A549 (cell line): Measurements from ENCODE around the gene CLIP1. TPM values are rescaled to one million over a fixed set of nuclear protein-coding genes. Genes with fewer than 3 reads are reported as not detected.

Experiments
- ATAC-seq, 2 experiments: fragments of 200-7000 bp in 1 of 2; fragments of >200 bp in 1 of 2; cut with Nextera tagmentation in 1 of 2; cut with Tn5 transposase in 1 of 2; 3 replicates each; pipeline versions ENCODE4 v1.8.0 to v1.9.1; 2018 to 2020; ENCODE audit warnings: mild to moderate bottlenecking in 1 of 2, moderate library complexity in 1 of 2
- CTCF ChIA-PET: fragments of 300-600 bp; sonication (Branson Sonifier 250); formaldehyde crosslinking; extraction: SDS; loops from one replicate; lab custom pipeline; 2021; ENCODE audit warnings: antibody characterized with exemption, inconsistent platforms; lab: Yijun Ruan, JAX
- POLR2A ChIA-PET: fragments of 350-600 bp; formaldehyde crosslinking; extraction: SDS; loops from one replicate; lab custom pipeline; 2021; ENCODE audit warnings: antibody characterized with exemption, inconsistent platforms; lab: Yijun Ruan, JAX
- DNase-seq, 2 experiments: peaks; one replicate each; pipeline versions ENCODE4 v3.0.0 to v3.0.0-alpha.2; 2011 to 2016; ENCODE audit warnings: low read depth in 1 of 2, low spot score in 1 of 2
- FAIRE-seq: peaks from 2 replicates; lab custom pipeline; 2011; peaks lifted over from hg19 to GRCh38; lab: Jason Lieb, UNC
- H3K27ac ChIP-seq, 2 experiments: fragments of >200 bp; sonication (Bioruptor Twin); formaldehyde crosslinking; 3 replicates each; pipeline ENCODE4 v1.5.1; 2016 to 2017
- H3K4me1 ChIP-seq: fragments of >200 bp; sonication (Bioruptor Twin); formaldehyde crosslinking; 3 replicates; pipeline ENCODE4 v1.6.1; 2016
- H3K4me2 ChIP-seq: fragments of >200 bp; sonication (Bioruptor Twin); formaldehyde crosslinking; 3 replicates; pipeline ENCODE4 v1.6.1; 2016
- H3K4me3 ChIP-seq: fragments of >200 bp; sonication (Bioruptor Twin); formaldehyde crosslinking; 3 replicates; pipeline ENCODE4 v1.5.1; 2016
- H3K9me3 ChIP-seq: fragments of >200 bp; sonication (Bioruptor Twin); formaldehyde crosslinking; 3 replicates; pipeline ENCODE4 v1.6.1; 2016
- BHLHE40 ChIP-seq: IDR thresholded peaks from 2 replicates; pipeline ENCODE4 v1.6.1; 2012; ENCODE audit warnings: low read depth, low read length, inconsistent platforms
- CBX2 ChIP-seq: fragments of 200-600 bp; sonication (generic); IDR thresholded peaks from 2 replicates; pipeline ENCODE4 v1.6.1; 2016; ENCODE audit warnings: low read depth, mild to moderate bottlenecking, borderline replicate concordance
- CEBPB ChIP-seq, 2 experiments: fragments of >200 bp in 1 of 2; sonication (Bioruptor Twin) in 1 of 2; formaldehyde crosslinking in 1 of 2; IDR thresholded peaks; 2 replicates each; pipeline ENCODE4 v1.6.1; 2012 to 2016
- CTCF ChIP-seq: fragments of >200 bp; sonication (Bioruptor Twin); formaldehyde crosslinking; IDR thresholded peaks from 3 replicates; pipeline ENCODE4 v1.5.1; 2016
- EHMT2 ChIP-seq: fragments of 200-600 bp; sonication (generic); IDR thresholded peaks from 2 replicates; pipeline ENCODE4 v1.6.1; 2016; ENCODE audit warnings: antibody characterized with exemption, low read depth, mild to moderate bottlenecking, moderate library complexity
- EP300 ChIP-seq, 2 experiments: fragments of >200 bp; sonication (Bioruptor Twin); formaldehyde crosslinking; IDR thresholded peaks; 2 replicates in 1 of 2; 3 replicates in 1 of 2; pipeline ENCODE4 v1.6.1; 2016 to 2017
- FOSB ChIP-seq: fragments of 250-450 bp; sonication (Bioruptor Pico); IDR thresholded peaks from 2 replicates; pipeline ENCODE4 v1.5.0; 2020; ENCODE audit warnings: mild to moderate bottlenecking, moderate library complexity
- FOSL2 ChIP-seq, 2 experiments: fragments of 450-650 bp in 1 of 2; fragments of >200 bp in 1 of 2; sonication (Bioruptor Twin) in 1 of 2; formaldehyde crosslinking; IDR thresholded peaks; 2 replicates each; pipeline versions ENCODE4 v1.5.0 to v1.6.1; 2016 to 2020; ENCODE audit warnings: mild to moderate bottlenecking in 1 of 2, moderate library complexity in 1 of 2
- GATA3 ChIP-seq: IDR thresholded peaks from 2 replicates; pipeline ENCODE4 v1.6.1; 2012; ENCODE audit warnings: borderline replicate concordance
- HOXB13 ChIP-seq: fragments of 250-450 bp; sonication (Bioruptor Pico); IDR thresholded peaks from 2 replicates; pipeline ENCODE4 v1.5.0; 2020; ENCODE audit warnings: low read depth, mild to moderate bottlenecking, moderate library complexity
- JUNB ChIP-seq: fragments of >200 bp; sonication (Bioruptor Twin); formaldehyde crosslinking; IDR thresholded peaks from 2 replicates; pipeline ENCODE4 v1.6.1; 2016
- KDM5A ChIP-seq: fragments of 200-600 bp; sonication (generic); IDR thresholded peaks from 2 replicates; pipeline ENCODE4 v1.6.1; 2016; ENCODE audit warnings: antibody characterized with exemption, mild to moderate bottlenecking
- MAX ChIP-seq: IDR thresholded peaks from 2 replicates; pipeline ENCODE4 v1.6.1; 2012
- NR3C1 ChIP-seq: fragments of >200 bp; sonication (Bioruptor Twin); formaldehyde crosslinking; IDR thresholded peaks from 3 replicates; pipeline ENCODE4 v1.6.1; 2017
- PHF8 ChIP-seq: fragments of 200-600 bp; sonication (generic); IDR thresholded peaks from 2 replicates; pipeline ENCODE4 v1.6.1; 2016; ENCODE audit warnings: low read depth, mild to moderate bottlenecking, antibody characterized with exemption, moderate library complexity, borderline replicate concordance
- RARB ChIP-seq: fragments of 250-450 bp; sonication (Bioruptor Pico); IDR thresholded peaks from 2 replicates; pipeline ENCODE4 v1.8.0; 2021; ENCODE audit warnings: mild to moderate bottlenecking, moderate library complexity
- RCOR1 ChIP-seq: fragments of 150-350 bp; IDR thresholded peaks from 2 replicates; pipeline ENCODE4 v1.6.1; 2014; ENCODE audit warnings: antibody characterized with exemption, low read length, low read depth
- SREBF2 ChIP-seq: fragments of 450-650 bp; IDR thresholded peaks from 2 replicates; pipeline ENCODE4 v1.6.1; 2014; ENCODE audit warnings: mild to moderate bottlenecking, moderate library complexity
- TFCP2L1 ChIP-seq: fragments of 250-450 bp; sonication (Bioruptor Pico); IDR thresholded peaks from 2 replicates; pipeline ENCODE4 v1.5.0; 2021; ENCODE audit warnings: mild to moderate bottlenecking
- TP53 ChIP-seq: fragments of 250-450 bp; sonication (Bioruptor Pico); IDR thresholded peaks from 2 replicates; pipeline ENCODE4 v1.5.0; 2021; ENCODE audit warnings: mild to moderate bottlenecking, moderate library complexity
- ZC3H11A ChIP-seq: fragments of 450-650 bp; IDR thresholded peaks from 2 replicates; pipeline ENCODE4 v1.6.1; 2014; ENCODE audit warnings: antibody characterized with exemption, mild to moderate bottlenecking
- WGBS: methylation state at CpG from one replicate; pipeline ENCODE4 v1.1.6; 2017; ENCODE audit errors: missing lambda C conversion rate; 5-methylcytosine and 5-hydroxymethylcytosine counted together
- polyA plus RNA-seq, 4 experiments: library from polyadenylated mRNA; depleted of rRNA in 3 of 4; stranded (reverse); fragments of >200 nt; fragmentation: RNase III in 1 of 4; extraction: RNeasy Plus Mini Kit Qiagen cat#74134 plus additional on column Dnase treatment in 1 of 4; gene quantifications; 2 replicates in 3 of 4; 3 replicates in 1 of 4; pipeline ENCODE4 v1.2.3, GENCODE V29; 2011 to 2017
- TF ChIP-seq, protein P1 (sequence below): fragments of 250-450 bp; sonication (Bioruptor Pico); IDR thresholded peaks from 2 replicates; pipeline ENCODE4 v1.5.0; 2021; ENCODE audit warnings: mild to moderate bottlenecking, moderate library complexity, borderline replicate concordance
- TF ChIP-seq, protein P2 (sequence below): fragments of 450-650 bp; IDR thresholded peaks from 2 replicates; pipeline ENCODE4 v1.6.1; 2014; ENCODE audit warnings: antibody characterized with exemption

CLIP1 gene
- polyA plus RNA-seq, 2 of the 4 experiments (the other 2 are of a cell fraction), result 43.0 to 133 TPM

- no peaks in the 10 kb centered on the region for H3K9me3 ChIP-seq
- ChIA-PET CTCF (interaction anchor here (1.1 kb wide), 1 partner anchor 53 kb away, joined by 3 read pairs; no protein-coding TSS in a partner anchor), POLR2A (no interaction called here)
- no peak overlapping the region for H3K27ac ChIP-seq
- peaks cover 3% of the 10 kb centered on the region; the same call in 2 of the 3 replicates for H3K4me1 ChIP-seq
- 86% methylated on average over 4 of the region's 4 CpGs for WGBS
- H3K4me3 ChIP-seq, result no peak overlapping the region
- no peak for FAIRE-seq
- H3K4me2 ChIP-seq, result no peak overlapping the region
- no peak for ATAC-seq
- DNase-seq, result no peak
- TF ChIP-seq CTCF (no peak), RCOR1 (no peak), GATA3 (no peak), BHLHE40 (no peak), ZC3H11A (no peak), TFCP2L1 (CRISPR knock-in tag) (no peak), JUNB (no peak), FOSB (no peak), EHMT2 (no peak), PHF8 (no peak), RARB (CRISPR knock-in tag) (no peak), NR3C1 (no peak), MAX (no peak), SREBF2 (no peak), FOSL2 (IDR thresholded peaks at IDR 0.05) (no peak), FOSL2 (CRISPR knock-in tag; IDR thresholded peaks at IDR 0.05) (no peak), KDM5A (no peak), CEBPB (IDR thresholded peaks at IDR 0.05) (no peak)
- TF ChIP-seq, protein P1, sequence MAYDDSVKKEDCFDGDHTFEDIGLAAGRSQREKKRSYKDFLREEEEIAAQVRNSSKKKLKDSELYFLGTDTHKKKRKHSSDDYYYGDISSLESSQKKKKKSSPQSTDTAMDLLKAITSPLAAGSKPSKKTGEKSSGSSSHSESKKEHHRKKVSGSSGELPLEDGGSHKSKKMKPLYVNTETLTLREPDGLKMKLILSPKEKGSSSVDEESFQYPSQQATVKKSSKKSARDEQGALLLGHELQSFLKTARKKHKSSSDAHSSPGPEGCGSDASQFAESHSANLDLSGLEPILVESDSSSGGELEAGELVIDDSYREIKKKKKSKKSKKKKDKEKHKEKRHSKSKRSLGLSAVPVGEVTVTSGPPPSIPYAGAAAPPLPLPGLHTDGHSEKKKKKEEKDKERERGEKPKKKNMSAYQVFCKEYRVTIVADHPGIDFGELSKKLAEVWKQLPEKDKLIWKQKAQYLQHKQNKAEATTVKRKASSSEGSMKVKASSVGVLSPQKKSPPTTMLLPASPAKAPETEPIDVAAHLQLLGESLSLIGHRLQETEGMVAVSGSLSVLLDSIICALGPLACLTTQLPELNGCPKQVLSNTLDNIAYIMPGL, result no peak
- TF ChIP-seq, protein P2, sequence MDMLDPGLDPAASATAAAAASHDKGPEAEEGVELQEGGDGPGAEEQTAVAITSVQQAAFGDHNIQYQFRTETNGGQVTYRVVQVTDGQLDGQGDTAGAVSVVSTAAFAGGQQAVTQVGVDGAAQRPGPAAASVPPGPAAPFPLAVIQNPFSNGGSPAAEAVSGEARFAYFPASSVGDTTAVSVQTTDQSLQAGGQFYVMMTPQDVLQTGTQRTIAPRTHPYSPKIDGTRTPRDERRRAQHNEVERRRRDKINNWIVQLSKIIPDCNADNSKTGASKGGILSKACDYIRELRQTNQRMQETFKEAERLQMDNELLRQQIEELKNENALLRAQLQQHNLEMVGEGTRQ, result no peak
Observed at GRCh38 chr12:122303068-122303467, 119.4 kb downstream of the CLIP1 start.

DNA sequence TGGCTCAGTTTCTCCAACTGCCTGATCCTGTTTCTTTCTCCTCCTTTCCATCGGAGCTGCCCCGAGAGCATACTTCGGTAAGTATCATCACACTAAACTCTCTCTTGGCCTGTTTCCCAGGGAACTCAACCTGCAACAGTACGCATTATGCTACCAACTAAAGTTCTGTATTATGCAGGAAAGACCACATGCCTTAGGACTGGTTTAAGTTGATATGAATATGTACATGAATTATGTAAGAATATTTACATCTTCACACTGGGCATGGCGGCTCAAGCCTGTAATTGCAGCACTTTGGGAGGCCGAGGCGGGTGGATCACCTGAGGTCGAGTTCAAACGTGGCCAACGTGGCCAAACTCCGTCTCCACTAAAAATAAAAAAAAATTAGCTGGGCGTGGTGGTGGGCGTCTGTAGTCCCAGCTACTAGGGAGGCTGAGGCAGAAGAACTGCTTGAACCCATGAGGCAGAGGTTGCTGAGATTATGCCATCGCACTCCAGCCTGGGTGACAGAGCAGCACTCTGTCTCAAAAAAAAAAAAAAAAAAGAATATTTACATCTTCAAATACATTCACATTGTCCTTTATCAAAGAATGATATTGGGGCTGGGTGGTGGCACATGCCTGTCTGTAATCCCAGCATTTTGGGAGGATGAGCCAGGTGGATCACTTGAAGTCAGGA lies 124.3 kb downstream of the CLIP1 start:
- ChIA-PET CTCF (interaction anchor here (0.6 to 2.0 kb wide), 6 partner anchors 15 to 951 kb away, joined by 3 to 5 read pairs (median 4); no protein-coding TSS in a partner anchor), POLR2A (no interaction called here)
- FAIRE-seq (no peak), ATAC-seq (no peak), DNase-seq (no peak)
- 94% methylated on average over 14 of the region's 14 CpGs for WGBS
- Histone ChIP-seq H3K27ac (no peak overlapping the region), H3K4me3 (no peak overlapping the region), H3K4me1 (no peaks in the 10 kb centered on the region), H3K9me3 (no peaks in the 10 kb centered on the region), H3K4me2 (no peak overlapping the region)
- TF ChIP-seq RARB (CRISPR knock-in tag) (no peak), EP300 (IDR thresholded peaks at IDR 0.05) (no peak), TP53 (CRISPR knock-in tag) (no peak), GATA3 (no peak), CBX2 (no peak), HOXB13 (CRISPR knock-in tag) (no peak), SREBF2 (no peak)
